HL-60 (cell line): ENCODE measurements around the gene ZBTB7C.

Source experiments
- DNase-seq, 2 experiments: peaks; one replicate each; pipeline ENCODE4 v3.0.0-alpha.2; 2010 to 2020; ENCODE audit warnings: low read depth in 1 of 2, low spot score in 1 of 2
- H3K27ac ChIP-seq: fragments of 250-450 bp; sonication (Bioruptor Pico); replicated peaks from 2 replicates; pipeline ENCODE4 v1.5.1; 2020; ENCODE audit warnings: mild to moderate bottlenecking, moderate library complexity
- H3K27me3 ChIP-seq: fragments of 250-450 bp; sonication (Bioruptor Pico); 2 replicates; pipeline ENCODE4 v1.5.1; 2021; ENCODE audit warnings: mild to moderate bottlenecking, moderate library complexity; ENCODE audit not compliant: insufficient read depth, poor library complexity, severe bottlenecking
- H3K4me3 ChIP-seq: replicated peaks from 2 replicates; pipeline ENCODE4 v1.5.1; 2011; ENCODE audit warnings: mild to moderate bottlenecking, control low read depth, low read length; ENCODE audit not compliant: insufficient read depth
- CTCF ChIP-seq: IDR thresholded peaks from one replicate; pipeline ENCODE4 v1.5.1; 2011; ENCODE audit warnings: low read length, control low read depth, inconsistent platforms; ENCODE audit not compliant: insufficient read depth
- GABPA ChIP-seq: IDR thresholded peaks from 2 replicates; pipeline ENCODE4 v1.6.1; 2012; ENCODE audit warnings: low read depth
- POLR2AphosphoS5 ChIP-seq: IDR thresholded peaks from 2 replicates; pipeline ENCODE4 v1.6.1; 2012; ENCODE audit warnings: low read depth
- REST ChIP-seq: IDR thresholded peaks from 2 replicates; pipeline ENCODE4 v1.6.1; 2012; ENCODE audit warnings: low read depth; ENCODE audit not compliant: insufficient replicate concordance
- SPI1 ChIP-seq: IDR thresholded peaks from 2 replicates; pipeline ENCODE4 v1.6.1; 2012; ENCODE audit warnings: low read depth, mild to moderate bottlenecking, borderline replicate concordance

ZBTB7C gene

GRCh38 chr18:48337053-48337452, 72.1 kb downstream of the ZBTB7C start:
- no peaks in the 10 kb centered on the region for H3K27me3 ChIP-seq
- DNase-seq: no peak
- no peak overlapping the region for H3K27ac ChIP-seq
- no peak for TF ChIP-seq GABPA
- no peak overlapping the region for H3K4me3 ChIP-seq

- Histone ChIP-seq H3K4me3 (no peak overlapping the region), H3K27ac (no peak overlapping the region), H3K27me3 (no peaks in the 10 kb centered on the region)
- DNase-seq: no peak
- no peak for TF ChIP-seq POLR2AphosphoS5
- TF ChIP-seq GABPA: no peak
- TF ChIP-seq REST: no peak
- TF ChIP-seq SPI1: no peak
- no peak for TF ChIP-seq CTCF
These were observed 72.9 kb downstream of the ZBTB7C start for GRCh38 chr18:48336332-48336731.

GRCh38 chr18:48335829-48336228, 73.4 kb downstream of the ZBTB7C start:
- TF ChIP-seq SPI1 (no peak), GABPA (no peak), POLR2AphosphoS5 (no peak), REST (no peak), CTCF (no peak)
- Histone ChIP-seq H3K27me3 (no peaks in the 10 kb centered on the region), H3K4me3 (no peak overlapping the region), H3K27ac (no peak overlapping the region)
- DNase-seq: no peak

GRCh38 chr18:48334845-48335244, 74.3 kb downstream of the ZBTB7C start:
- no peak for DNase-seq
- TF ChIP-seq REST: no peak
- Histone ChIP-seq H3K27me3 (peaks cover 3% of the 10 kb centered on the region), H3K4me3 (no peak overlapping the region), H3K27ac (no peak overlapping the region)
